ENCODE measurements around the gene UNC5B. TPM values are rescaled to one million over a fixed set of nuclear protein-coding genes. Genes with fewer than 3 reads are reported as not detected.

UNC5B gene
- not detected for total RNA-seq

DNA sequence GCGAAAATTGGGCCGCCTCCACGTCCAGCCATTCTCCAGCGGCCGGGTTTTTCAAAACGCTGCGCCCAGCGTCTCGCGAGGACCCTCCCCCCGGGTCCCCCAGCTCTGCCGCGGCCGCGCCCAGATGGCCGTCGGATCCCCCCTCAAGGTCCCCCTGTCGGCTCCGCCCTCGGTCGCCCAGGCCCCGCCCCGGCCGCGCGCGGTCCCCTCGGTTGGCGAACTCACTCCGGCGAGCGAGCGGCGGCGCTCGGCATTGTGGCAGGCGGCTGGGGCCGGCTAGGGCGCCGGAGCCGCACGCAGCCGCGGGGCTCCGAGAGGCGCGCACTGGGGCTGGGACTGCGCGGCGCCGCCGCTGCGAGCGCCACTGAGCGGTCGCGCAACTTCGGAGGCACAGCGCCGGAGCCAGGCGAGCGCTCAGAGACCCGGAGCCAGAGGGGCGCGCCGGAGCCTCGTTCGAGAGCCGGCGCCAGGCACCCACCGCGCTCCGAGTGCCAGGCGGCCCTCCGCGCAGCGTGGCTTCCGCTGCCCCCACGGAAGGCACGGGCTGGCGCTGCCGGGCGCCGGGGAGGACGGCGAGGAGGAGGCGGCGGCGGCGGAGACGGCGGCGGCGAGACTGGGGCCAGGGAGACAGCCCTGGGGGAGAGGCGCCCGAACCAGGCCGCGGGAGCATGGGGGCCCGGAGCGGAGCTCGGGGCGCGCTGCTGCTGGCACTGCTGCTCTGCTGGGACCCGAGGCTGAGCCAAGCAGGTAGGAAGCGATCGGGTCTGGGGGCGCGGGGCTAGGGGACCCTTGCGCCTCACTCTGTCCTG, at the start of gene UNC5B:
Gene UNC5B, plus strand, starts transcription at position 253 of the 809 bp plus-strand sequence. Its CDS starts 416 bp downstream, at position 669.
- Mint-ChIP-seq H3K27ac (no peak within 1 kb of the TSS), H3K36me3 (ENCODE audit: low read depth) (no peaks in the 10 kb centered on the region), H3K4me3 (peak within 1 kb of the TSS; percentile 5), H3K27me3 (peaks cover 73% of the 10 kb centered on the region), H3K9me3 (no peaks in the 10 kb centered on the region), H3K4me1 (no peaks in the 10 kb centered on the region)
- peak; percentile 42 for DNase-seq
- POLR2A ChIA-PET, result no interaction called here
- CTCF ChIA-PET, result no interaction called here

- Mint-ChIP-seq H3K9me3 (no peaks in the 10 kb centered on the region), H3K4me1 (no peaks in the 10 kb centered on the region), H3K4me3 (no peak overlapping the region), H3K27me3 (peaks cover 11% of the 10 kb centered on the region), H3K36me3 (ENCODE audit: low read depth) (no peaks in the 10 kb centered on the region), H3K27ac (no peak overlapping the region)
- ChIA-PET CTCF (no interaction called here), POLR2A (no interaction called here)
- no peak for DNase-seq
These were observed 38.9 kb upstream of the UNC5B start for GRCh38 chr10:71173466-71173865.

DNA sequence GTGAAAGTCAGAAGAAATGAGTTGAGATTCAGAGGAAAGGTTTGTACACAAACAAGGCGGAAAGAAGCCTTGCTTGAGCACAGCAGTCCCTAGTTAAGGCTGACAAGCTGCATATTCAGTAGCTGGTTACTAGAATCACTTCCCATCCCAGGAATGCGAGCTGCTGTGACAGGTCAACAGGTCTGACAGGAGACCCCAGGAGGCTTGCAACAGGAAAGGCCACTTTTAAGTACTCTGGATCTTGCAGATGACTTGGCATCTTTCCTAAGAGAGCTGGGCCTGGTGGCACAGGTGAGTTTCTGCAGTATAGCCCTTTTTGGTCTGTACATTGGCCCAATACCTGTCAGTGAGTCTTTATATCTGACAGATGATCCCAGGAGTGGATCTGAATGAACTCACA, 35.7 kb upstream of the UNC5B start:
- Mint-ChIP-seq H3K36me3 (ENCODE audit: low read depth) (no peaks in the 10 kb centered on the region), H3K4me3 (no peak overlapping the region), H3K27ac (no peak overlapping the region), H3K9me3 (no peaks in the 10 kb centered on the region), H3K27me3 (peaks cover 6% of the 10 kb centered on the region), H3K4me1 (no peaks in the 10 kb centered on the region)
- DNase-seq, result no peak
- POLR2A ChIA-PET, result interaction anchor here (0.6 to 1.4 kb wide), 2 partner anchors 11 to 221 kb away, joined by 3 read pairs; no protein-coding TSS in a partner anchor
- CTCF ChIA-PET, result no interaction called here

GRCh38 chr10:71177651-71178199, 34.6 kb upstream of the UNC5B start:
- Mint-ChIP-seq H3K4me3 (no peak overlapping the region), H3K4me1 (no peaks in the 10 kb centered on the region), H3K36me3 (ENCODE audit: low read depth) (no peaks in the 10 kb centered on the region), H3K9me3 (no peaks in the 10 kb centered on the region), H3K27me3 (peaks cover 6% of the 10 kb centered on the region), H3K27ac (no peak overlapping the region)
- POLR2A ChIA-PET, result interaction anchor here (1.4 kb wide), 1 partner anchor 12 kb away, joined by 3 read pairs; no protein-coding TSS in a partner anchor
- no peak for DNase-seq
- CTCF ChIA-PET, result no interaction called here

DNA sequence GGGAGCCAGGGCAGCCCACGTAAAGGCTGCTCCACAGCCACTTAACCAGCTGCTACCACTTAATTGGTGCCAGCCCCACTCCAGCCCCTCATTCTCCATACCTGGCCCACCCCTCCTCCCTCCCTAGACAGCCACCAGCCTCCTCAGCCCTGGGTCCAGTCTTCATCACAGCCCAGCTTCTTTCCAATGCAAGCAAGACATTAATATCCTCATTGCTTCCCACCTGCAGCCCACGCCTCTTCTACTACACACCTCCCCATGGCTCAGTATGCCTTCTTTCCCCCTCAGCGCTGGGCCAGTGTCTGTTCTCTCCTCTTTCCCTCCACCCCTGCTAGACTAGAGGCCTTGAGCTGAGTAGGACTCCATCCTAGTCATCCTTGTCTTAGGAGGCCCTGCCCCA, 33.5 kb upstream of the UNC5B start:
- H3K4me3 Mint-ChIP-seq, result no peak overlapping the region
- H3K27ac Mint-ChIP-seq, result no peak overlapping the region
- no peak for DNase-seq
- no peaks in the 10 kb centered on the region for H3K4me1 Mint-ChIP-seq
- ChIA-PET CTCF (no interaction called here), POLR2A (no interaction called here)
- H3K27me3 Mint-ChIP-seq, result peaks cover 6% of the 10 kb centered on the region
- H3K9me3 Mint-ChIP-seq, result no peaks in the 10 kb centered on the region
- H3K36me3 Mint-ChIP-seq (ENCODE audit: low read depth), result no peaks in the 10 kb centered on the region

- POLR2A ChIA-PET, result no interaction called here
- no peaks in the 10 kb centered on the region for H3K9me3 Mint-ChIP-seq
- no peak overlapping the region for H3K27ac Mint-ChIP-seq
- H3K4me3 Mint-ChIP-seq, result no peak overlapping the region
- no peaks in the 10 kb centered on the region for H3K36me3 Mint-ChIP-seq (ENCODE audit: low read depth)
- no peak for DNase-seq
- H3K4me1 Mint-ChIP-seq, result no peaks in the 10 kb centered on the region
- H3K27me3 Mint-ChIP-seq, result peaks cover 6% of the 10 kb centered on the region
- CTCF ChIA-PET, result no interaction called here
These were observed 33.0 kb upstream of the UNC5B start for GRCh38 chr10:71179382-71179781.

DNA sequence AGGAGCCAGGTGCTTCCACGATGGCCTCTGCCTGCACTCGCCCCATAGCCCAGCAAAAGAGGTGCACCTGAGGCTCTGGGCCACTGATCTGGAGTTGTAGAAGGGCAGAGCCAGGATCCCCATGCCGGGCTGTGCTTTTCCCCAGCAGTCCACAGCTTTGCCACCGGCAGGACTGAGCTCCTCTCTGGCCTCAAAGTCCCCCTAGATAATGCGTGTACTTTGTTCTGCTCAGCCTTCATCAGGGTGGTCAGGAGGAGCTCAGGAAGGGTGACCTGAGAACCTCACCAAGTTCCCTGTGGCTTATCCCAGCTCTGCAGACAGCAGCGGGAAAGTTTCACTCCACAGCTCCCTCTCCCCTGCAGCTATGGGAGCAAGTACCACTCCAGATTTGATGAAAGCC, 27.9 kb upstream of the UNC5B start:
- CTCF ChIA-PET, result no interaction called here

DNA sequence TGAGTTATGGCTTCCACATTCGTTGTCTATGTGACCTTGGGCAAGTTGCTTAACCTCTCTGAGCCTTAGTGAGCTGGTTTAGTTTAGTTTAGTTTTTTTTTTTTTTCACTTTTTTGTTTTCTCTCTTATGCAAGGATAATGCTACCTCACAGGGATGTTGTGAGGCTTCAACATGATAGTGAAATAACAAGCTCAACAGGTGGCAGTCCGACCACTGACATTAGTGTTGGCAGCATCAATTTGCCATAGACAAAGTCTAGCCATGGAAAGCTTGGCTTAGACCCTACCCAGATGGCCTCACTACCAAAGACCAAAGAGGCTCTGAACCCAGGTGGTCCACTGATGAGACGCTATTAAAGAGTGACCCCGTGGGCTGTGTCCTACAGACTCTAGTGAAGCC, 27.2 kb upstream of the UNC5B start:
- no peaks in the 10 kb centered on the region for H3K36me3 Mint-ChIP-seq (ENCODE audit: low read depth)
- no peak overlapping the region for H3K4me3 Mint-ChIP-seq
- H3K9me3 Mint-ChIP-seq, result no peaks in the 10 kb centered on the region
- POLR2A ChIA-PET, result no interaction called here
- H3K27me3 Mint-ChIP-seq, result peaks cover 3% of the 10 kb centered on the region
- no peaks in the 10 kb centered on the region for H3K4me1 Mint-ChIP-seq
- H3K27ac Mint-ChIP-seq, result no peak overlapping the region
- CTCF ChIA-PET, result no interaction called here
- DNase-seq, result no peak

More for the DNA sequence above, 27.9 kb upstream of the UNC5B start:
- Mint-ChIP-seq H3K27ac (no peak overlapping the region), H3K36me3 (ENCODE audit: low read depth) (no peaks in the 10 kb centered on the region), H3K4me3 (no peak overlapping the region), H3K27me3 (peaks cover 3% of the 10 kb centered on the region), H3K4me1 (no peaks in the 10 kb centered on the region), H3K9me3 (no peaks in the 10 kb centered on the region)
- POLR2A ChIA-PET, result no interaction called here
- DNase-seq, result no peak

DNA sequence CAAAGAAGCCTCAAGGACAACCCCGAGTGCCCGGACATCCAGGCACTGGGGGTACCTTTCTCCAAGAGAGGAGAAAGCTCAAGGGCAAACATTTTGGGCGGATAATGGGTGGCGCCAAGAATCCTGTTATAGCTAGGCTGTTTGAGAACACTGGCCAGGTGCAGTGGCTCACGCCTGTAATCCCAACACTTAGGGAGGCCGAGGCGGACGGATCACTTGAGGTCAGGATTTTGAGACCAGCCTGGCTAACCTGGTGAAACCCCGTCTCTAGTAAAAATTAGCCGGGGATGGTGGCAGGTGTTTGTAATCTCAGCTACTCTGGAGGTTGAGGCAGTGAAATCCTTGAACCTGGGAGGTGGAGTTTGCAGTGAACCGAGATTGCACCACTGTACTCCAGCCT, 25.2 kb upstream of the UNC5B start:
- Mint-ChIP-seq H3K4me3 (no peak overlapping the region), H3K36me3 (ENCODE audit: low read depth) (no peaks in the 10 kb centered on the region), H3K27ac (no peak overlapping the region), H3K9me3 (no peaks in the 10 kb centered on the region), H3K27me3 (peaks cover 3% of the 10 kb centered on the region), H3K4me1 (no peaks in the 10 kb centered on the region)
- CTCF ChIA-PET, result no interaction called here
- POLR2A ChIA-PET, result no interaction called here
- DNase-seq, result no peak

DNA sequence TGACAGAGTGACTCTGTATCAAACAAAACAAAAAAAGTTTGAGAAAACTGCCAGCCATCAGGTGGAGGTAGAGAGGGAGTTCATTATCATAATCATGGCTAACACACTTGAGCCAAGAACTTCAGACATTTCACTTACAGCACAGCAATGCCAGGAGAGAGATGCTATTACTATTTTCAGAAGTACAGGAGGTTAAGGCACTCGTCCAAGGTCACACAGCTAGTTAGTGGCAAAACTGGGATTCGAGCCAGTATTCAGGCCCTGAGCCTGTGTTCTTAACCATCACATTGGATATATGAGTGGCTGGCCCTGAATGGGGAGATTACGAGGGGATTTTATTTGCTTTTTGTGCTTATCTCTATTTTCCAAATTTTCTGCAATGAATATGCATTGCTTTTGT, 24.8 kb upstream of the UNC5B start:
- DNase-seq, result no peak
- Mint-ChIP-seq H3K4me1 (no peaks in the 10 kb centered on the region), H3K36me3 (ENCODE audit: low read depth) (no peaks in the 10 kb centered on the region), H3K27me3 (peaks cover 3% of the 10 kb centered on the region), H3K27ac (no peak overlapping the region), H3K9me3 (no peaks in the 10 kb centered on the region), H3K4me3 (no peak overlapping the region)
- ChIA-PET POLR2A (no interaction called here), CTCF (no interaction called here)

DNA sequence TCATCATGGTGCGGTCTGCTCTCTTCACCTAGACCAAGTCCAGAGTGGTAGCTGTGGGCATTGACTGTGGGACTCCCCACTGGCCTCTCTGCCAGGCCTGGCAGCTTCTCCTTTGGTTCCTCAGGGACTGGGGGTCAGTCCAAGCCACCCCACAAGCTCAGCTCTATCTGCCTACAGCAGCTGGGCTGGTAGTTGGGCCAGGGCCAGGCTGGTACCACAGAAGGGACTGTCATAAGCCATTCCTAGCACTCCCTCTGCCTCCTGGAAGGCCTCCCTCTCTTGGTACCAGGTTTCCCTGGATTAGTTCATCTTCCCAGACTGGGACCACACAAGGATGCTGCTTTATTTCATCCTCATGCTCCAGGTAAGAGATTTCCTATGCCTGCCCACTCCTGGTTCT, 24.2 kb upstream of the UNC5B start:
- H3K9me3 Mint-ChIP-seq, result no peaks in the 10 kb centered on the region
- ChIA-PET POLR2A (no interaction called here), CTCF (no interaction called here)
- DNase-seq, result no peak
- H3K4me1 Mint-ChIP-seq, result no peaks in the 10 kb centered on the region
- no peak overlapping the region for H3K4me3 Mint-ChIP-seq
- no peak overlapping the region for H3K27ac Mint-ChIP-seq
- H3K36me3 Mint-ChIP-seq (ENCODE audit: low read depth), result no peaks in the 10 kb centered on the region
- H3K27me3 Mint-ChIP-seq, result peaks cover 3% of the 10 kb centered on the region

GRCh38 chr10:71191019-71191418, 21.4 kb upstream of the UNC5B start:
- Mint-ChIP-seq H3K36me3 (ENCODE audit: low read depth) (no peaks in the 10 kb centered on the region), H3K4me3 (no peak overlapping the region), H3K4me1 (no peaks in the 10 kb centered on the region), H3K27me3 (peaks cover 7% of the 10 kb centered on the region), H3K27ac (no peak overlapping the region), H3K9me3 (no peaks in the 10 kb centered on the region)
- POLR2A ChIA-PET, result no interaction called here
- CTCF ChIA-PET, result no interaction called here
- no peak for DNase-seq

DNA sequence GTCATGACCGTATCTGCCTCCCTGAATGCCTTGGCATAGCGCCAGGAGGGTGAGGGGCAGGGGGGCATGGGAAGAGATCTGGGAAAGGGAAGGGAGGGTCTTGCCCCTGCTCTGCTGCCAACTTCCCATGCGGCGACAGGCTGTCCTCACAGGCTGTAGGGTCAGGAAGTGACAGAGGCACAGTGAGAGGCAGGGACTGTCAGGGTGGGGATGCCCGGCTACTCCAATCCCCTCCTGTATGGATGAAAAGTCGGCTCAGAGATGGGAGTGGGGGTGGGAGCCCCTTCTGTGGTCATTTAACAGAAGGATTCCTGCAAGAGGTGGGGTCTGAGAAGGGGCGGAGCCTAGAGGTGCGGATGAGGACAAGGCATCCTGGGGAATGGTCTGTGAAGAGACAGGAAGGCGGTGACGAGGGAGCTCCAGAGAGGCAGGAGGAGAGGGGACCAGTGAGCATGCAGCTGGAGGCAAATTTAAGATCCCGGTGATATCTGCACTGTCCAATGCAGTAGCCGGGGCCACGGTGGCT, 20.8 kb upstream of the UNC5B start:
- Mint-ChIP-seq H3K36me3 (ENCODE audit: low read depth) (no peaks in the 10 kb centered on the region), H3K4me1 (no peaks in the 10 kb centered on the region), H3K4me3 (no peak overlapping the region), H3K27ac (no peak overlapping the region), H3K27me3 (peaks cover 5% of the 10 kb centered on the region), H3K9me3 (no peaks in the 10 kb centered on the region)
- POLR2A ChIA-PET, result no interaction called here
- no peak for DNase-seq
- CTCF ChIA-PET, result no interaction called here

DNA sequence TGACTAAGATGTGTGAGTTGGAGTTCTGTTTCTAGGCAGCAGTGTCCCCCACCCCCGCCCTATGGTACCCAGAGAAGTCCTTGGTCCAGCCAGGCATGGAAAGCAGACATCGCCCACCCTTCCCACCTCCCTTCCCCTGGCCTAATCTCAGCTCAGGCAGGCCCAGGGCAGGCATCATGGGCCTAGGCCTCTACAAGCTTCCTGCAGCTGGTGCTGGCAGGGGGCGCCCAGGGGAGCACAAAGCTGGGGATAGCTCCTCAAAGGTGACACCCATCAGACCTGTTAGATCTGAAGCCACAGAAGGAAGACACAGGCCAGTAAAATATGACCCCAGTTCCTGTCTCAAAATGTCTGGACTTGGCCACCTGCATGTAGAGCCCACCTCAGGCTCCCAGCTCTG, 18.9 kb upstream of the UNC5B start:
- ChIA-PET CTCF (no interaction called here), POLR2A (no interaction called here)
- no peaks in the 10 kb centered on the region for H3K4me1 Mint-ChIP-seq
- no peaks in the 10 kb centered on the region for H3K36me3 Mint-ChIP-seq (ENCODE audit: low read depth)
- H3K27me3 Mint-ChIP-seq, result peaks cover 3% of the 10 kb centered on the region
- DNase-seq, result no peak
- no peak overlapping the region for H3K27ac Mint-ChIP-seq
- no peak overlapping the region for H3K4me3 Mint-ChIP-seq
- peaks cover 2% of the 10 kb centered on the region for H3K9me3 Mint-ChIP-seq
